SU-DHL-6 (cell line): ENCODE measurements around the gene PRSS12.

Experiments used
- H2AFZ ChIP-seq: fragments of 200-600 bp; sonication (generic); 2 replicates; pipeline ENCODE4 v1.6.1; 2014; ENCODE audit warnings: low read depth, mild to moderate bottlenecking, moderate library complexity, mixed read lengths, antibody characterized with exemption, low read length; ENCODE audit not compliant: severe bottlenecking
- H3F3A ChIP-seq: fragments of 200-600 bp; shearing (Covaris generic); 2 replicates; pipeline ENCODE4 v1.6.0; 2016; ENCODE audit warnings: antibody characterized with exemption, mild to moderate bottlenecking; ENCODE audit not compliant: insufficient read depth
- H3K27ac ChIP-seq: fragments of 200-600 bp; sonication (generic); 2 replicates; pipeline ENCODE4 v1.5.1; 2016; ENCODE audit warnings: low read depth, mild to moderate bottlenecking, low read length, moderate library complexity, mixed read lengths
- H3K27me3 ChIP-seq: fragments of 200-600 bp; sonication (generic), shearing (Covaris generic); 2 replicates; pipeline ENCODE4 v1.6.0; 2014; ENCODE audit warnings: mild to moderate bottlenecking, low read length
- H3K36me3 ChIP-seq: fragments of 200-600 bp; sonication (generic); 2 replicates; pipeline ENCODE4 v1.6.1; 2014; ENCODE audit warnings: mild to moderate bottlenecking, low read length, mixed read lengths
- H3K4me2 ChIP-seq: fragments of 300-600, 200-600 bp; shearing (Covaris generic), sonication (generic); 2 replicates; pipeline ENCODE4 v1.6.0; 2014; ENCODE audit warnings: low read length, low read depth, mild to moderate bottlenecking; ENCODE audit not compliant: poor library complexity, severe bottlenecking
- H3K4me3 ChIP-seq: fragments of 200-600 bp; sonication (generic); 2 replicates; pipeline ENCODE4 v1.5.1; 2014; ENCODE audit warnings: antibody characterized with exemption, low read length, mild to moderate bottlenecking, mixed read lengths; ENCODE audit not compliant: insufficient read depth, poor library complexity, severe bottlenecking
- H3K79me2 ChIP-seq: fragments of 200-600 bp; sonication (generic); 2 replicates; pipeline ENCODE4 v1.6.1; 2014; ENCODE audit warnings: mild to moderate bottlenecking, low read length, moderate library complexity; ENCODE audit not compliant: insufficient read depth
- H3K9ac ChIP-seq: fragments of 200-600 bp; sonication (generic); 2 replicates; pipeline ENCODE4 v1.7.0; 2014; ENCODE audit warnings: mild to moderate bottlenecking, low read length
- H3K9me2 ChIP-seq: fragments of 200-600 bp; sonication (generic); replicated peaks from 2 replicates; pipeline ENCODE4 v1.6.1; 2014; ENCODE audit warnings: low read length; ENCODE audit not compliant: insufficient read depth
- H3K9me3 ChIP-seq: fragments of 200-600 bp; sonication (generic); 2 replicates; pipeline ENCODE4 v1.6.1; 2014; ENCODE audit warnings: low read length, mixed read lengths; ENCODE audit not compliant: insufficient read depth
- H4K20me1 ChIP-seq: fragments of 200-600 bp; sonication (generic); 2 replicates; pipeline ENCODE4 v1.6.1; 2014; ENCODE audit warnings: low read depth, mild to moderate bottlenecking, antibody characterized with exemption, low read length, moderate library complexity, mixed read lengths
- EZH2phosphoT487 ChIP-seq: fragments of 200-600 bp; sonication (generic), shearing (Covaris generic); conservative IDR thresholded peaks from 2 replicates; pipeline ENCODE4 v1.6.1; 2018; ENCODE audit warnings: mild to moderate bottlenecking, antibody characterized with exemption, low read length, moderate library complexity, mixed read lengths
- TF ChIP-seq, protein P1 (sequence below): fragments of 200-600 bp; sonication (generic); IDR thresholded peaks from one replicate; pipeline ENCODE4 v1.5.1; 2017; ENCODE audit warnings: antibody characterized with exemption, mild to moderate bottlenecking, low read length, moderate library complexity; ENCODE audit not compliant: insufficient read depth, poor library complexity, severe bottlenecking

PRSS12 gene

DNA sequence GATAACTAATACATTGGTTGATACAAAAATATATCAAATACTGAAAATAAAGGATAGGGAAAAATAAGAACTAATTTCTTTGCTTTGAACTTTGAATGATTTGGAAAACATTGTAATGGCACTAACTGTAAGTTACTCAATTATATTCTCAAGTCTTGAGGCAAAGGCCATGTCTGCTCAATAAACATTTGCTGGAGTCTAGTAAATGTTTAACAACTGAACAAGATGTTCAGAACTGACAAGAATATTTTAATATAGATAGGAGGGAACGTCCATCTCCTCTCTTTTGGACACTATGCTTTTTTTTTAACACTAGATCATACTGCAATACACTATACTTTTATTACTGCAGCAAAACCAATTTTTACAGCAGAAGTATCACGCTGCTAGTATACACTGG, 76.2 kb downstream of the PRSS12 start:
- Histone ChIP-seq H3K36me3 (peaks cover 19% of the 10 kb centered on the region), H3K27ac (no peak overlapping the region), H3K9me3 (no peaks in the 10 kb centered on the region), H3K27me3 (no peaks in the 10 kb centered on the region), H3K9me2 (no peaks in the 10 kb centered on the region), H3K9ac (no peak overlapping the region), H2AFZ (no peak overlapping the region), H4K20me1 (no peaks in the 10 kb centered on the region), H3F3A (peaks cover 27% of the 10 kb centered on the region), H3K4me3 (no peak overlapping the region), H3K4me2 (peak overlapping the region; percentile 83), H3K79me2 (peaks cover 12% of the 10 kb centered on the region)
- TF ChIP-seq, protein P1, sequence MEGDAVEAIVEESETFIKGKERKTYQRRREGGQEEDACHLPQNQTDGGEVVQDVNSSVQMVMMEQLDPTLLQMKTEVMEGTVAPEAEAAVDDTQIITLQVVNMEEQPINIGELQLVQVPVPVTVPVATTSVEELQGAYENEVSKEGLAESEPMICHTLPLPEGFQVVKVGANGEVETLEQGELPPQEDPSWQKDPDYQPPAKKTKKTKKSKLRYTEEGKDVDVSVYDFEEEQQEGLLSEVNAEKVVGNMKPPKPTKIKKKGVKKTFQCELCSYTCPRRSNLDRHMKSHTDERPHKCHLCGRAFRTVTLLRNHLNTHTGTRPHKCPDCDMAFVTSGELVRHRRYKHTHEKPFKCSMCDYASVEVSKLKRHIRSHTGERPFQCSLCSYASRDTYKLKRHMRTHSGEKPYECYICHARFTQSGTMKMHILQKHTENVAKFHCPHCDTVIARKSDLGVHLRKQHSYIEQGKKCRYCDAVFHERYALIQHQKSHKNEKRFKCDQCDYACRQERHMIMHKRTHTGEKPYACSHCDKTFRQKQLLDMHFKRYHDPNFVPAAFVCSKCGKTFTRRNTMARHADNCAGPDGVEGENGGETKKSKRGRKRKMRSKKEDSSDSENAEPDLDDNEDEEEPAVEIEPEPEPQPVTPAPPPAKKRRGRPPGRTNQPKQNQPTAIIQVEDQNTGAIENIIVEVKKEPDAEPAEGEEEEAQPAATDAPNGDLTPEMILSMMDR, result no peak
- no peak for TF ChIP-seq EZH2phosphoT487

DNA sequence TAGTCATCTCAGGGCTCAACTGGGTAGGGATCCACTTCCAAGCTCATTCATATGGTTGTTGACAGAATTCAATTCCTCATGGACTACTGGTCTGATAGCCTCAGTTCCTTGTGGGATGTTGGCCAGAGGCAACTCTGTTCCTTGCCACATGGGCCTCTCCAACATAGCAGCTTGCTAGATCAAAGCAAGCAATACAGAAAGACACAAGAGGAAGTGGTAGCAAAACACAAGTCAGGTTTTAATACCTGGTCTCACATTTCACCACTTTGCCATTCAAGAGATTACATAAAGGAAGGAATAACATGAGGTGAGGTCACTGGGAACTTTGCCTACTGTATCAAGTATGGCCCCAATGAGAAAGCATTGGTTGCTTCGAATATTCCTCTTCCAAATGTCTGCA, 79.2 kb downstream of the PRSS12 start:
- H3K9ac ChIP-seq, result no peak overlapping the region
- no peaks in the 10 kb centered on the region for H3K36me3 ChIP-seq
- no peak overlapping the region for H2AFZ ChIP-seq
- TF ChIP-seq, protein P1, result no peak
- TF ChIP-seq EZH2phosphoT487, result no peak
- no peak overlapping the region for H3K4me2 ChIP-seq
- H3K27ac ChIP-seq, result no peak overlapping the region
- H3K9me3 ChIP-seq, result no peaks in the 10 kb centered on the region
- H3K9me2 ChIP-seq, result no peaks in the 10 kb centered on the region
- no peaks in the 10 kb centered on the region for H3K79me2 ChIP-seq
- H3F3A ChIP-seq, result no peaks in the 10 kb centered on the region
- no peak overlapping the region for H3K4me3 ChIP-seq
- no peaks in the 10 kb centered on the region for H3K27me3 ChIP-seq
- H4K20me1 ChIP-seq, result no peaks in the 10 kb centered on the region

DNA sequence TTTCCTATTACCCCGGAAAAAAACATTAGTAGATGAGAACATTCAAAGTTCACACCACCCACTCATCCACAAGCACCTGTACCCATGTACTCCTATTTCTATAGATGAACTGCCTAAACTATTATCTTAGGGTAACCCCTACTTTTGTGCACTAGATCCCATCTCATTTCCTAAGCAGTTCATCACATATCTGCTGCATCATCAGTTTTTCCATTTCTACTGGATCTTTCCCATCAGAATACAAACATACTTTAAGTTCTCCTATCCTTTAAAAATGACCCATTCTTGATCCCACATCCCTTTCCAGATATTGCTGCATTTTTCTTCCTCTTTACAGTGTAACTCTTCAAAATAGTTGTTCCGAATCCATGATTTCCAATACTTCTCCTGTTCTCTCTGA, 81.0 kb downstream of the PRSS12 start:
- Histone ChIP-seq H3K36me3 (no peaks in the 10 kb centered on the region), H3K4me3 (no peak overlapping the region), H3K9me2 (no peaks in the 10 kb centered on the region), H2AFZ (no peak overlapping the region), H3K27me3 (no peaks in the 10 kb centered on the region), H4K20me1 (no peaks in the 10 kb centered on the region), H3K4me2 (no peak overlapping the region), H3F3A (no peaks in the 10 kb centered on the region), H3K9me3 (no peaks in the 10 kb centered on the region), H3K79me2 (no peaks in the 10 kb centered on the region), H3K9ac (no peak overlapping the region), H3K27ac (no peak overlapping the region)
- TF ChIP-seq, protein P1, result no peak
- TF ChIP-seq EZH2phosphoT487, result no peak

DNA sequence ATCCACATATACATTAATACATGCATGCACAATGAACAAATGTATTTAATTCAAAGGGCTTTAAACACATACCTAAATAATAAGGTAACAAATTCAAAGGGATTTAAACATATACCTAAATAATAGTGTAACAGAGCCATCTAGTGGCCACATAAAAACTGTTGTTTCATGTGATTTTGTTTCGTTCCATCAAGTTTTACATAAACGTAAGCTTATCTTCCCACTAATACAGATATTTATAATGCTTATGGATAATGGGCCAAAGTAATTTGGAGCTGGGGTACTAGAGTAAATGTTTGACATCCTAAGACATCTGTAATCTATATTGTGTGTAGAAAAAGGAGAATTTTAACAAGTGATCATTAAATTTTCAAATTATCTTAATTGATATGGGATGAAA, 82.3 kb downstream of the PRSS12 start:
- Histone ChIP-seq H3K9me3 (no peaks in the 10 kb centered on the region), H3K79me2 (no peaks in the 10 kb centered on the region), H3K9me2 (no peaks in the 10 kb centered on the region), H4K20me1 (no peaks in the 10 kb centered on the region), H3K36me3 (no peaks in the 10 kb centered on the region), H3F3A (no peaks in the 10 kb centered on the region), H3K27me3 (no peaks in the 10 kb centered on the region), H3K4me2 (no peak overlapping the region), H3K9ac (no peak overlapping the region), H3K4me3 (no peak overlapping the region), H3K27ac (no peak overlapping the region), H2AFZ (no peak overlapping the region)
- TF ChIP-seq EZH2phosphoT487, result no peak
- TF ChIP-seq, protein P1, result no peak
